Measurements from ENCODE around the gene AP3B1. TPM values are rescaled to one million over a fixed set of nuclear protein-coding genes. Genes with fewer than 3 reads are reported as not detected.

AP3B1 gene
- total and polyA plus RNA-seq, 12 donors, result 20.0 to 28.3 (median 23.4) TPM

DNA sequence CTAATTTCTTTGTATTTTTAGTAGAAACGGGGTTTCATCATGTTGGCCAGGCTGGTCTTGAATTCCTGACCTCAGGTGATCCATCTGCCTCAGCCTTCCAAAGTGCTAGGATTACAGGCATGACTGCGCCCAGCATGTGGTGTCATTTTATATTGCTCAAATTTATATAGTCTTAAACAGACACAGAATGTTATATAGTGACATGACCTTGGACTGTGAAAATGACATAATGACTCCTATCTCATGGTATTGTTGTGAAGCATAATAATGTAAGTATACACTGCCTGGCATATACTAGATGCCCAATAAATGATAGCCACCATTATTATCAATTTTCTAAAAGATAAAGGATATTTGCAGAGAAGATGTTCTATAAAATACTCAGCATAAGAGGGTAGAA, 341.1 kb downstream of the AP3B1 start:
- Histone ChIP-seq H3K27ac (no peak overlapping the region), H3K4me1 (peaks cover 0 to 8% (median 7%) of the 10 kb centered on the region in 9 donors), H3K36me3 (no peaks in the 10 kb centered on the region), H3K4me3 (no peak overlapping the region), H3K9me3 (no peaks in the 10 kb centered on the region), H3K27me3 (peaks cover 0 to 41% (median 21%) of the 10 kb centered on the region in 7 donors)
- WGBS, 2 donors, result 77 to 82% methylated on average over 2 of the region's 2 CpGs
- DNase-seq (no peak), ATAC-seq (no peak)
- TF ChIP-seq CTCF (IDR thresholded peaks at IDR 0.05), result no peak
- intact Hi-C loops (cut with DNase I), result no loop called here

DNA sequence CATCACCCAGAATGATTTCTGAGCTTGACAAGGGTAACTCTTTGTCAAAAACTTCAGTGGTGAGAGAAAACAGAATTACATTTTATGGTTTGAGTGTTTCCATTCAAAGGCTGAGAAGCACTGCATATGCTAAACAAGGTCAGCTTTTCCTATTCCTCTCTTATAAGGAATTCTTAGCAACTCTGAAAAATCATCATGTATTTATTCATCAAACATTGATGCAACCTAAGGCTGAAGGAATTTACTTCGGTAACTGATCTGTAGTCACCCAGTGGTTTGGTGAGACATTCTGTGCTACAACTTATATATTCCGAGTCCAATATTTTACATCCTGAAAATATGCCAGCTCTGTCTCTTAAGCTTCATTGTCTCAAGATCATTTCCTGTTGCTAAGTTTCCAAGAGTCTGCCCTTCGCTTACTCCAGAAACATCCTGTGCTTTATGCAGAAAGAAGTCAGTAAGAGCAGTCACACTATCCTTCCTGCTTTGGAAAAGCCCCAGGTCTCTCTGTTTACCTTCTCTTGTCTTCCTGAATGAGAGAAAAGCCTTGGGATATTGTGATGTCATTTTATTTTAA, 341.8 kb downstream of the AP3B1 start:
- Histone ChIP-seq H3K27me3 (peaks cover 0 to 35% (median 15%) of the 10 kb centered on the region in 7 donors), H3K4me3 (no peak overlapping the region), H3K27ac (no peak overlapping the region), H3K4me1 (peaks cover 0 to 3% (median under 1%) of the 10 kb centered on the region in 9 donors), H3K9me3 (no peaks in the 10 kb centered on the region), H3K36me3 (no peaks in the 10 kb centered on the region)
- intact Hi-C loops (cut with DNase I), result no loop called here
- ATAC-seq (no peak), DNase-seq (no peak)
- no peak for TF ChIP-seq CTCF (IDR thresholded peaks at IDR 0.05)
- WGBS, 2 donors, result 43 to 51% methylated on average over 3 of the region's 3 CpGs

Other genes with a start within 250 kb of the AP3B1 start
- 10 to 100 TPM; 26.2 to 40.4 (median 33.8) TPM for gene SCAMP1, start 65.9 kb upstream of the AP3B1 start, total RNA-seq
- 1 to 10 TPM; 7.9 to 9.8 TPM for gene SCAMP1, start 65.9 kb upstream of the AP3B1 start, polyA plus RNA-seq